Erythroblast (primary cell): Measurements from ENCODE around the gene OR2T27.
A peak's percentile ranks its signal among the peaks of the same experiment; 100 is the strongest.
"Not testable (repeated sequence)": the region's sequence is repeated elsewhere in the genome, so short reads cannot be mapped to it uniquely, and the experiment has no call there.

Source experiments
- DNase-seq, 2 experiments: peaks; one replicate each; lab custom pipeline; 2025; lab: John Stamatoyannopoulos, UW
- GATA1 ChIP-seq: IDR thresholded peaks from 2 replicates; pipeline ENCODE4 v1.6.1; 2011; ENCODE audit warnings: low read depth, mild to moderate bottlenecking, control low read depth, low read length, moderate library complexity
- POLR2A ChIP-seq: IDR thresholded peaks from 2 replicates; pipeline ENCODE4 v1.6.1; 2011; ENCODE audit warnings: mild to moderate bottlenecking, low read length

Gene OR2T27, protein sequence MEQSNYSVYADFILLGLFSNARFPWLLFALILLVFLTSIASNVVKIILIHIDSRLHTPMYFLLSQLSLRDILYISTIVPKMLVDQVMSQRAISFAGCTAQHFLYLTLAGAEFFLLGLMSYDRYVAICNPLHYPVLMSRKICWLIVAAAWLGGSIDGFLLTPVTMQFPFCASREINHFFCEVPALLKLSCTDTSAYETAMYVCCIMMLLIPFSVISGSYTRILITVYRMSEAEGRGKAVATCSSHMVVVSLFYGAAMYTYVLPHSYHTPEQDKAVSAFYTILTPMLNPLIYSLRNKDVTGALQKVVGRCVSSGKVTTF

DNA sequence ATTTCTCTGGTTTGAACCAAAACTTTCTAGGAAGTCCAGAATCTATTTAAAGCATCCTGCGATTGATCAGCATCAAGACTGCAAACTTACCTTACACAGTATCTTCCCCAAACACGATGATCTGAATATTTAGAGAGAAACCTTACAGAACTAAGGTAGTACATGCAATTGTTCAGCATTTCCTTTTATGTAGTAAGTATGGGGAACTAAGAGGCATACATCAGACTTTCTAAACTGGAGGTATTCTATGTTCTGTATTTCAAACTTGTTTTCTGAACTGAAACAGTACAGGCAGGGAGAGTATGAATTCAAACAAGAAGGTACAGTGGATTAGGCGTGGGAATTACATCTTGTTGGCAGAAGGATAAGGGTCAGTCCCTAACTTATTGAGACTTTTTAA, at the start of gene OR2T27:
OR2T27 (minus strand) TSS at position 175 of the 400 bp plus-strand sequence. CDS start 4,644 bp downstream, outside the sequence.
- DNase-seq = not testable (repeated sequence)

DNA sequence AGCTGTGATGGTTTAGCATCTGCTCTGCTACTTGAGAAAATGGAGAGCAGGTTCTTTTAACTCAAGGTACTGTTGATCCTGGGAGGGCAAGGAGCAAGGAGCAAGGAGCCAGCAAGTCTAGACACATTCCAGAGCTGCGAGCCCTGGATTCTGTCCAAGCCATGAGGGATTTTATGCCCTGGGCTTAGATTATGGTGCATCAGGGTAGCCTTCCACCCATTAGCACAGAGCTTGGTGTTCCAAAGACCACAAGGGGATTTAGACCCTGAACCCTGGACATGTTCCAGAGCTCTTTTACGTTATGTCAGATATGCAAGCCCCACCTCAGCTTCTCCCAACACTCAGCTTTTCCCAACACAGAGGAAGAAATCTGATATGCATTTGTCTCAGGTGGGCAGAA, 49.3 kb upstream of the OR2T27 start:
- TF ChIP-seq GATA1 = no peak
- no peak for TF ChIP-seq POLR2A
- no peak for DNase-seq

DNA sequence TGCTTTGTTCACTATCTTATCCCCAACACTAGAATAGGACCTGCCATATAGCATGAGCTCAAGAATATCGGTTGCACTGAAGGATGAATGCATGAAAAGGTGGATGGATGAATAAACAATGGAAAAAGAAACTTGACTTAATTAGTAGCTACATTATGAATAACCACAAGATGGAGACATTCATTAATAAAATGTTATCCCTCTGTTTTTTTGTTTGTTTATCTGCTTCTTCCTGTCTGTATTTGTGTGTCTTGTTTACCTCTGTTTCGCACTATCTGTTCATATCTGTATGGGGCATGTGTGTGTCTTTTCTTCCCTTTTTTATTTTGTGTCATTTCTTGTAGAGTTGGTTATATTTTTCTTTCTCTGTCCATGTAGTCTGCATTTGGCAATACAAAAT, 48.3 kb upstream of the OR2T27 start:
- no peak for DNase-seq
- no peak for TF ChIP-seq GATA1

DNA sequence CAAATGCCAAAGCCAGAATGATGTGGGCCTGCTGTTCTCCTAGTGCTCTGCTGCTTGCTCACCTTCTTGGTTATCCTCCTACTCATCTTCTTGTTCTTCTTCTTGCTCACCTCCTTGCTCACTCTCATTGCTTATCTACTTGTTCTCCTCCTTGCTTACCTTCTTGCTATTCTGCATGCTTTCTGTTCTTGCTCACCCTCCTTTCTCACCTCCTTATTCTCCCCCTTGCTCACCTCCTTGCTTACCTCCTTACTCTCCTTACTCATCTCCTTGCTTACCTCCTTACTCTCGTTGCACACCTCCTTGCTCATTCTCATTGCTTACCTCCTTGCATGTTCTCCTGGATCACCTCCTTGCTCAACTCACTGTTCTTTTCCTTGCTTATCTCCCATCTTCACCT, 47.4 kb upstream of the OR2T27 start, which contains the start of gene OR14I1:
OR14I1 (minus strand) TSS at position 53 of the 400 bp plus-strand sequence.
- TF ChIP-seq POLR2A = no peak
- no peak for TF ChIP-seq GATA1
- no peak for DNase-seq

DNA sequence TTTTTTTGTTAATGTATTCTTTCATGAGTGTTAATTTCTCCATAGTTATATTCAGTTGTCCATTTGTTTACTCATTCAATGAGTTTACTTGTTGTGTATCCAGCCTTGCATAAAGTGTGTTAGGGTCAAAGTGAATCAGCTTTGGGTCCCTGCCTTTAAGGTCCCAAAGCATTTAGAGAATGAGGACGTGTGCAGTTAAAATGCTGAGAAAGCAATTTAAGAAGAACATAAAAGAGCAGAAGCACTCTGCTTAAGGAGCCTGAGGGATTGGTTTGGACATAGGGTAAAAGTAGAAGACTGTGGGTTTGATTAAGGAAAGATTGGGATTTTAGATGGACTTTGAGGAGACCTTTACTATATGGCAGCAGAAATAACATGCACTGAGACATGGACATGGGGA, 43.8 kb upstream of the OR2T27 start:
- DNase-seq = no peak
- no peak for TF ChIP-seq POLR2A
- TF ChIP-seq GATA1 = no peak

DNA sequence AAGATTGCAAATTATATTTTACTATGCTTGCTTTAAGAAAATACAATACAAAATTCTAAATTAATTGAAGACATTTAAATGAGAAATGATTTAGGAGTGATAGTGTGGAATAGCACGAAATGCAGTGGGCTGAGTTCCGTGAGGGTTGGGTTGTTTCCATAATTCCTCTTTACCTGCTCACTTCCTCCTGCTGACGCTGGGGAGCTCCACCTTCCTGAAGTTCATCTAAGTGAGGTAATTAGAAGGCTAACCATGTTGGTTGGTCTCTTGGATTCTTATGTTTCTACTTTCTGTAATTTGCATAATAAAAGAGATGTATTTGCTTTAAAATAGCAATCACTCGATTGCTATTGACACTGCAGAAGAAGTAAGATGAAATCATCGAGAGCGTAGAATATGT, 42.6 kb upstream of the OR2T27 start:
- no peak for DNase-seq
- TF ChIP-seq POLR2A = no peak
- TF ChIP-seq GATA1 = no peak

DNA sequence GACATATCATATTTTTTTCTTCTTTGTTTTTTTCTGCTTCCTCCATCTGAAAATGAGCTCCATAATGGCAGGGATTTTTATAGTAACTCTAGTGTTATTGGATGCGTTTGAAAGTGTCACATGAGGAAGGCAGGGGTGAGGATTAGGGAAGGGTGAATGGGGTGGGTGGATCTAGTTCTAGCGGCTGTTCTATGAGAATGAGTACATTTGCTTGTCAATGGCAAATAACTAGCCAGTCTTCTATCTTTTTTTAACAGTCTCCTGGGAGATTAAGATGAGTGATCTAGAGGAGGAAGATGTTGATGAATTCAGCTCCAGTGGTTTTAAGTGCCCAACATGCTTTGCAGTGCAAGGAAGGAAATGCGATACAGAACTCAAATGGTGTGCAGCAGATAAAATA, 41.4 kb upstream of the OR2T27 start:
- no peak for DNase-seq
- no peak for TF ChIP-seq POLR2A
- TF ChIP-seq GATA1 = no peak

DNA sequence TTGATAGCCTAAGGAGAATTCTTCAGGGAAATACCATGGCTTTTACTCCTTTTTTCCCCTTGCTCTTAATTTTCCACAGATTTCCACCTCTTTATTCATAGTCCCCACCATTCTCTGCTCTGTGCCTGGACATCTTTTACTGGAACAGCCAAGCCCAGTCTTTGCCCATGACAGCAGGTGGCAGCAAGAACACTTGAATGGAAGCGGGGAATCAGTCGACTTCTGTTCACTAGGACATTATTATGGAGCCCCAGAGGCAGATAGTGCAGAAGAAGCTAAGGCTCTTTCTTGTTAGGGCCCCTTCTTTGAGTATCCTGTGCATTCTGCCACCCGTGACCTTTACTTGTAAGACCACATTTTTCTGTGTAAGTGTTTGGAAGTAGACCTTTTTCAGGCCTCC, 40.9 kb upstream of the OR2T27 start:
- TF ChIP-seq GATA1 (no peak), POLR2A (no peak)
- peak; percentile 19 to 25 for DNase-seq

DNA sequence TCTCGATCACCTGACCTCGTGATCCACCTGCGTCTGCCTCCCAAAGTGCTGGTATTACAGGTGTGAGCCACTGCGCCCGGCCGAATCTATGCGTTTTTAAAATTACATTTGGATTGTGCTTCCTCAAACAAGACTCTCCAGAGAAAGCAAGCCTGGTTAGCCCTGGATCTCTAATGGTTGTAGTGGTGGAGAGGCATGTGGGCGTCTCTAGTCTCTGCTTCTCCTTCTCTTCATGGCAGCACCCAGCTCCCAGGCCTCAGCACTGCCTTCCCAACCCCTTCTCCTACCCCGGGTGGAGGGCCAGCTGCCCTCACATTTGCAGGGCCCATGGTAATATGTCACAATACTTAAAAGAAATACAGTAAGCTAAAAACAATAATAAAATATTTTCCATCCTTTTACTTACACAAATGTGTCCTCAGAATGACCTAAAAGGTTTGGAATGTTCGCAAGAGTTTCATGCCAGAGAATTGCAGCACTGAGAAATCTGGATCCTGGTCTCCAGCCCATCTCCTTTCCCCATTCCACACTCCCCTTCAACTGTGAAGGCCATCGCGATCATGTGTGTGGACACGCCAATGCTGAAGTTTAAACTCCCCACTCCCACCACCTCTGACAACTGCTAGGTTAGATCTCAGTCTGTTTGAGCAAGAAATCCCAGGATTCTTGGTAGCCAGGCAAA, 40.3 kb upstream of the OR2T27 start:
- TF ChIP-seq GATA1 (no peak), POLR2A (no peak)
- DNase-seq = no peak

DNA sequence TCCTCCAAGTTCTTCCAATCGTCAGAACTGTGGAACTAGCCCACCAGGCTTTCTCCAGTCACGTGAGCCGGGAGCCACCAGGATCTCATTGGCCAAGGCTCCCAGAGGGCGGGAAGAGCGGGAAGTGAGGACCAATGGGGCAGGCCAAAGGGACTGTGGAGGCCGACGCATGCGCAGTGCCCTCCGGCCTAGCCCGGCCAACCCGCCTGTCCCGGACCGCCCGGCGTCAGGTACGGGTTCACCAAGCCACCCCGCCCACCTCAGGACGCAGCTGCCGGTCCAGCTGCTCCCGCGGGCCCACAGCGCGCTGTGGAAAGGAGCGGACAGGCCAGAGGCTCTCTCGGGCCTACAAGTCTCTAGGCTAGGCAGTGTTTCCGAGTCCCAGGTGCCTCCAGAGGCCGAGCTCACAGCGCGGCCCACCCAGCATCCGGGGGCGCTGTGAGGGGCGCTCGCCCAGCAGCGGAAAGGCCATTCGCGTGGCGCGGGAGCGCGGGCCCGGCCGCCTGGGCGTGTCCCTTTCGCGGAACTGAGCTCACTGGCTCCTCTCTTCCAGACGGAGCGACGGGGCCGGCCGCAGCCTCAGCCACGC, 36.3 kb upstream of the OR2T27 start:
- TF ChIP-seq GATA1 (no peak), POLR2A (no peak)
- no peak for DNase-seq

DNA sequence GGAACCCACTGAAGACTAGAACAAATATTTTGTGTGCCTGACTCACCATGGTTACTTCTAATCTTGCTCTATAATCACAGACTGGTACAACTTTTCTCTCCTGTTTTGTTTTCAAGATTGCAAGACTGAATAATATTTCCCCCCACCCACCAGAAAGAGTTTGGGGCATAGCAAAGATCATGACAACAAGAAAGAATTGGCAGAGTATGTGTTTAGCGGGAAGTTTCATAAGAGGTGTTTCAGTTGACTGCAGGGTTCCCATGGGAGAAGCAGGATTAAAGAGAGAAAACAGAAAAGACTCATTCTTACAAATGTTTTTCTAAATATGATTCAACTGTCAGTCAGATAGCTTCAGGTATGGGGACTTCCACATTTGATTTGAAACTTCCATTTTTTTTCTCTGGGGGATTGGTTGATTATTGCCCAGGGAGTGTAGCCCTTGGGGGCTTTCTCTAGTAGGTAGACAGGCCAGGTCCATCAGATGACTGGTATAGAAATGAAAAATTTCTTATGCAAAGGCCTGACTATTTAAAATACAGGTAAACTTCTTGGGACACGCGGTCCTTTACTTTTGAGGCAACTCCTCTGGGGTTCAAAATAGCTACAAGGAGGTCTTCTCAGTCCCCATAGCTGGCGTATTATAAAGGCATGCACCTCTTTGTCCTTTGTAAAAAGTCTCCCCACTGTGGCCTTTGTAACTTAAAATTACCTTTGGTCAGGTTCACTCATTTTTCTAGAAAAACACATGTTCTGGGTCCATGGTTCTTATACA, 33.4 kb upstream of the OR2T27 start:
- no peak for DNase-seq
- TF ChIP-seq GATA1 = no peak
- no peak for TF ChIP-seq POLR2A

DNA sequence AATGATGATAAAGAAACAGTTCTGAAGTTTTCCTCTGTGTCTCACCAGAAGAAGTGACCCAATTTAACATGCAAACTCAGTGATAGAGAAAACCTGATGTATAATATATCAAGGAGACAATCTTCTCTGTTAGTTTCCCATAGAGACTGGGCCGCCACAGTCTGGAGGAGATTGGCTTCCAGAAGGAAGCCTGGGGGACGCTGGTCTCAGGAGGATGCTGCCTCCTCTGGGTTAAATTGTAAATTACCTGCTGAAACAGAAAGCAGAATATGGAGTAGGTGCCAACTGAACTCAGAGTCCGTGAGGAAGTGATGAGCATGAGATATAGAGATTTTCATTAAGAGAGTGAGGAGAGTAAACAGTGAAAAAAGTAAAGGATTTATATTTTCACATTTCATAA, 31.5 kb upstream of the OR2T27 start:
- no peak for TF ChIP-seq POLR2A
- no peak for TF ChIP-seq GATA1
- DNase-seq = no peak

DNA sequence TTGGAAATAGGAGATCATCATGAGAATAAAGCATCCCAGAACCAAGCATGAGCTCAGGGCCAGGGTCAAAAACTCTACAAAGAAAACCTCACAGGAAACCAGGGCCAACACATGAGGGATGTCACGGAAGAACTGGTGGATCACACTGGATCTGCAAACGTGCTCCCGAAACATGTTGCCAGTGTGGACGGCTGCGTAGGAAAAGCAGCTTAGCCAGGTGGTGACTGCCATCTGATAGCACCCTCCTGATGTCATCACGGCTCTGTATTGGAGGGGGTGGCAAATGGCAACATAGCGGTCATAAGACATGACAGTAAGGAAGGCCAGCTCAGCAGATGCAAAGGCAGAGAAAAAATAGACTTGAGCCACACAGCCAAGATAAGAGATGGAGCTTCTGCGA, 26.3 kb upstream of the OR2T27 start:
- DNase-seq = no peak
- TF ChIP-seq POLR2A (no peak), GATA1 (no peak)

DNA sequence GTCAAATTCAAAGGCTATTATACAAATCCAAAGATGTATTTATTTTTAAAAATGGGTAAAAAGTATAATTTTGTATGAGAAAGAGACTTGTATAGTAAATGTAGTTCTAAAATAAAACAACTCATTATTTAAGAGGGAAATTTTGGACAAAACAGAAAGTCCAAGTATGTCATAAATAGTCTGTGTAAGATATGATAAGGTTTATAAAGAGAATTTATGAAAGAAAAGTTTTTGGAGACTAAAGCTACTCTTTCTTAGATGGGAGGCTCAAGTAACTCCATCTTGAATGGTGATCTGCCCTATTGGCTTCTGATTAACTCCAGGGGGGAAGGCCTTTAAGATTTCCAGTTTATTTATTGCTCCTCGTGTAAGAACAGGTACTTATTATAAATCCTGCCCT, 14.7 kb upstream of the OR2T27 start:
- no peak for TF ChIP-seq GATA1
- TF ChIP-seq POLR2A = no peak
- DNase-seq = peak in 1 of 2 experiments; percentile 8

DNA sequence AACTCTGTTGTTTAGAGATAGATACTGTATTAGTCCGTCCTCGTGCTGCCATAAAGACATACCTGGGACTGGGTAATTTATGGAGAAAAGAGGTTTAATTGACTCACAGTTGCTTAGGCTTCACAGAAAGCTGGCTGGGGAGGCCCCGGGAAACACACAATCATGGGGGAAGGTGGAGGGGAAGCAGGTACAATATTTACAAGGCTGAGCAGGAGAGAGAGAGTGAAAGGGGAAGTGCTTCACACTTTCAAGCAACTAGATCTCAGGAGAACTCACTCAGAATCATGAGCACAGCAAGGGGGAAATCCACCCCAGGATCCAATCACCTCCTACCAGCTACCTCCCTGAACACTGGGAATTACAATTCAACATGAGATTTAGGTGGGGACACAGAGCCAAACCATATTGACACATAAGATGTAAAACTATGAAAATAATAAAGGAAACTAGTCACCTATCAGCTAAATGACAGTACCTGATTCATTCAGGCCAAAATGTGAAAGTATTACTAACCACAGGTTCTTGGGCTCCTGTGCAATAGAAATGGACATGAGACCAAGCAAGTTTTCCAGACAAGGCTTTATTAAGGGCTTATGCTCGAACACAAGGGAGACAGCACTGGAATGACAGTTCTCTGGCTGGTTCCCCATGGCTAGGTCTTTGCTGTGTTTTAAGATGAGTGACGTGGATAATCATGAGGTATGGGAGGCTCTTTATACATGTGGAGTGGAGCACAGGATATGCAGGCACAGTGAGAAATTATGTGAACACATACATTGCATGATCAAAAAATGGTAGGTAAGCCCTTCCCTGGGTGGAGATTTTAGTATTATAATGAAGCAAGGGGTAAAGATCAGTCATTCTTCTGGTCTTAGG, 8.4 kb upstream of the OR2T27 start:
- not testable (repeated sequence) for DNase-seq

DNA sequence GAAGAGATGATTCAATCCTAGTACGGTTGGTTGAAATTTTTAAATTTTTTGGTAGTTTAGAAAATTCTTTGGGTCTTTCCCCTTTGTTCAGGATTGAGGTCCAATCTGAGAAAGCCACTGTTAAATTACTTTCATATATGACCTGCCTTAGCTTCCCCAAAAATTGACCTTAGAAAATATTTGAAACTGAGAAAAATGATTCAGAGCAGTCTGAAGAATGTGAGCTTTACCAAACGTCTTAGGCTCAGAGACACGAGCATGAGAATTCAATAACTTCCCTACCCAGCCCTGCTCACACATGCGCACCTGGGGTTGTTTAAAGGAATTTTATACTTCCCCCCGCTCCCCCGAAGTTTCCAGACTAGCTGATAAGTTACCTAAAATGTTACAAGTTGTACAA, 1.5 kb upstream of the OR2T27 start:
- DNase-seq = not testable (repeated sequence)

DNA sequence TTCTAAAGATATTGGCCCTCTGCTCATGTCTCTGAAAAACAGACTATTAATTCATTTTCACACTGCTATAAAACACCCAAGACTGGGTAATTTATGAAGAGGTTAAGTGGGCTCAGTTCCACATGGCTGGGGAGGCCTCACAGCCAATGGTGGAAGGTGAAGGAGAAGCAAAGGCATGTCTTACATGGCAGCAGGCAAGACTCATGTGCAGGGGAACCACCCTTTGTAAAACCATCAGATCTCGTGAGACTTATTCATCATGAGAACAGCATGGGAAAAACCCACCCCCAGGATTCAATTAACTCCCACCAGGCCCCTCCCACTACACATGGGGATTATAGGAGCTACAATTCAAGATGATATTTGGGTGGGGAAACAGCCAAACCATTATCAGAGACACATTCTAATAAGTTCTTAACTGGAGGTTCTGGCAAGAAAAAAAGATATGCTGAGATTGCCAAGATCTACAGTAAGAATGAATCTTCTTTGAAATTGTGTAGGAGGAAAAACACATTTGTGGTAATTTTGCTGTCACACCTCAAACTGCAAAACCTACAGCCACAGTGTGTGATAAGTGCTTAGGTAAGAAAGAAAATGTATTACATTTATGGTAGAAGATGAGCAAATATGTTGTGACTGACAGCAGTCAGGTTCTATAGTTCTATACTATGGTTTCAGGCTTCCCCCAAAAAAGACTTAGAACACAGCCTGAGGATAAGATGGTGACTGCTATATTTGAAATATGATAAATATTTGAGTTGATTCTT, 6.4 kb downstream of the OR2T27 start:
- not testable (repeated sequence) for DNase-seq

DNA sequence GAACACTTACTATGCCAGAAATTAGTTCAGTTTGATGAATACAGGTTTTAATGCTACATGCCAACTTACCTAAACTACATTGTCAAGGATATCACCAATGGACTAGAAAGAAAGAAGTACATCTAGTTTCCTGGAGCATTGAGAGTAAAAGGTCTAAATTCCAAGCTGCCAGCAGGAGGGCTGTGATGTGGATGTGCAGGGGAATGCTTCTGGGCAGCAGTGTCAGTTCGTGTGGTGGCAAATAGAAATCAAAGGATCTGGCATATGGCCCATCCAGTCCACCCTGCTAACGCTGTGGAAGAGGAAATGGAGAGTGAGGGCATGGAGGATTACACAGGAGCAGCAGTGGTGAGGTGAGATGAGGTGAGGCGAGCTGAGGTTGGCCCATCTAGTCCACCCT, 10.2 kb downstream of the OR2T27 start, which contains the start of gene OR2T35:
OR2T35 (minus strand) TSS at position 101 of the 400 bp plus-strand sequence. CDS start 6,020 bp downstream, outside the sequence.
- not testable (repeated sequence) for DNase-seq
